ENCODE results near the gene NUDT15. TPM values are rescaled to one million over a fixed set of nuclear protein-coding genes. Genes with fewer than 3 reads are reported as not detected.

Gene NUDT15
- total RNA-seq, 1 experiment from 2014 or later, result 38.6 TPM

DNA sequence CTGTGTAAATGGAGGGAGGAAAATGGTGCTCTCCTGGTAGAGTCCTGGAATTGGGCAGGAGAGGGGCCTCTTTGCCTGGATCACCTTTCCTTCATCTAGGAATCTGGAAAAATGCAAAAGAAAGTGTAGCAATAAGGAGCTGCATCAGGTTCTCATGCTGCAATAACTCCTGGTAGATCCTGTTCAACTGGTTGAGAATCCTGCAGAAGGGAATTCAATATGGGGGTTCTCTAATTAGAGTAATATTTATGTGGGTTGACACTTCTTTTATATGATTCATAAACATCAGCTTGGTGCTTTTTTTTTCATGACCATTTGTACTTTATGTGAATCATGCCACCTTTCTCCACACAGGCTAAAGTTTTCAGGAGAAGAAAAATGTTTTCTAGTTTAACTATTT is 9.5 kb upstream of the NUDT15 start:
- Histone ChIP-seq H4K20me1 (ENCODE audit: insufficient read depth) (no peaks in the 10 kb centered on the region), H3K27ac (ENCODE audit: low read depth, low read length) (no peak overlapping the region), H3K9me3 (ENCODE audit: control insufficient read depth in 1 of 2, insufficient read depth in 1 of 2, low read depth in 1 of 2, low read length in 2 of 2) (peaks cover 13% of the 10 kb centered on the region in 2 experiments; a peak in 3 of 4 replicates), H2AFZ (ENCODE audit: low read depth, low read length, poor library complexity, severe bottlenecking) (no peak overlapping the region), H3K4me3 (replicated peaks in 1 of 2; ENCODE audit: low read depth in 1 of 2, low read length in 2 of 2) (no peak overlapping the region), H3K4me2 (ENCODE audit: low read length) (no peak overlapping the region), H3K27me3 (ENCODE audit: insufficient read depth, low read length) (no peaks in the 10 kb centered on the region), H3K9me2 (ENCODE audit: insufficient read depth) (no peaks in the 10 kb centered on the region), H3K9ac (ENCODE audit: low read length) (no peak overlapping the region), H3K36me3 (ENCODE audit: control insufficient read depth in 1 of 2, insufficient read depth in 2 of 2, low read length in 2 of 2) (no peaks in the 10 kb centered on the region), H3K79me2 (ENCODE audit: insufficient read depth, low read length) (no peaks in the 10 kb centered on the region), H3K4me1 (ENCODE audit: control insufficient read depth in 1 of 2, insufficient read depth in 2 of 2, low read length in 2 of 2) (no peaks in the 10 kb centered on the region)
- DNase-seq (ENCODE audit: low read depth, low spot score) (no peak), ATAC-seq (no peak)
- TF ChIP-seq RAD21 (IDR thresholded peaks at IDR 0.05; ENCODE audit: low read depth) (no peak), ZFX (IDR thresholded peaks at IDR 0.05) (no peak), SIN3A (IDR thresholded peaks at IDR 0.05; ENCODE audit: low read depth) (no peak), POLR2A (IDR thresholded peaks at IDR 0.05; ENCODE audit: borderline replicate concordance, extremely low read depth, insufficient read depth, insufficient read length) (no peak)
- POLR2A ChIA-PET, result no interaction called here
- intact Hi-C loops (cut with micrococcal nuclease), result no loop called here
- RAD21 ChIA-PET (ENCODE audit: low non-redundant PET in 1 of 2, low total read pairs in 2 of 2, uncharacterized antibody in 2 of 2, unreplicated experiment in 2 of 2), result no interaction called here
- CTCF ChIA-PET, result no interaction called here
- no TSS peak for BruUV-seq (replicated peaks)

DNA sequence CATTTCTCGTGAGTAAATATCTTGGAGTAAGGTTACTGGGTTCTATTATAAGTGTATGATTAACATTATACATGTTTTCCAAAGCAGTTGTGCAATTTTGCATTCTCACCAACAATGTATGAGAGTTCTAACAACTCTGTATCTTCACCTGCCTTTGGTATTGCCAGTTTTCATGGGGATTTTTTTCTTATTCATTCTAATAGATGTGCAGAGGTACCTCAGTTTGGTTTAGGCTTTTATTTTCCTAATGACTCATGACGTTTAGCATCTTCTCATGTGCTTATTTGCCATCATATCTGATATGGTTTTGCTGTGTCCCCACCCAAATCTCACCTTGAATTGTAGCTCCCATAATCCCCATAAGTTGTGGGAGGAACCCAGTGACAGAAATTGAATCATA is 7.7 kb upstream of the NUDT15 start:
- RAD21 ChIA-PET (ENCODE audit: low non-redundant PET in 1 of 2, low total read pairs in 2 of 2, uncharacterized antibody in 2 of 2, unreplicated experiment in 2 of 2), result interaction anchor here in 1 of 2 experiments (0.6 kb wide), 1 partner anchor 36 kb away, joined by 5 read pairs; no protein-coding TSS in a partner anchor
- no peaks in the 10 kb centered on the region for H3K4me1 ChIP-seq (ENCODE audit: control insufficient read depth in 1 of 2, insufficient read depth in 2 of 2, low read length in 2 of 2)
- no TSS peak for BruUV-seq (replicated peaks)
- CTCF ChIA-PET, result no interaction called here
- H4K20me1 ChIP-seq (ENCODE audit: insufficient read depth), result no peaks in the 10 kb centered on the region
- H2AFZ ChIP-seq (ENCODE audit: low read depth, low read length, poor library complexity, severe bottlenecking), result no peak overlapping the region
- no peak overlapping the region for H3K4me2 ChIP-seq (ENCODE audit: low read length)
- H3K9me3 ChIP-seq (ENCODE audit: control insufficient read depth in 1 of 2, insufficient read depth in 1 of 2, low read depth in 1 of 2, low read length in 2 of 2), result peaks cover 13% of the 10 kb centered on the region in 2 experiments; a peak in 3 of 4 replicates
- no peak overlapping the region for H3K9ac ChIP-seq (ENCODE audit: low read length)
- no peaks in the 10 kb centered on the region for H3K79me2 ChIP-seq (ENCODE audit: insufficient read depth, low read length)
- no peaks in the 10 kb centered on the region for H3K36me3 ChIP-seq (ENCODE audit: control insufficient read depth in 1 of 2, insufficient read depth in 2 of 2, low read length in 2 of 2)
- no peak overlapping the region for H3K27ac ChIP-seq (ENCODE audit: low read depth, low read length)
- no peak overlapping the region for H3K4me3 ChIP-seq (replicated peaks in 1 of 2; ENCODE audit: low read depth in 1 of 2, low read length in 2 of 2)
- DNase-seq (ENCODE audit: low read depth, low spot score) (no peak), ATAC-seq (no peak)
- no peaks in the 10 kb centered on the region for H3K27me3 ChIP-seq (ENCODE audit: insufficient read depth, low read length)
- POLR2A ChIA-PET, result no interaction called here
- intact Hi-C loops (cut with micrococcal nuclease), result no loop called here
- H3K9me2 ChIP-seq (ENCODE audit: insufficient read depth), result no peaks in the 10 kb centered on the region
- TF ChIP-seq ZFX (IDR thresholded peaks at IDR 0.05) (no peak), ZNF274 (IDR thresholded peaks at IDR 0.05; ENCODE audit: low read depth, low read length) (no peak), CEBPB (IDR thresholded peaks at IDR 0.05; ENCODE audit: low read depth) (no peak), ELF1 (IDR thresholded peaks at IDR 0.05; ENCODE audit: borderline replicate concordance, low read depth) (no peak), CBX3 (IDR thresholded peaks at IDR 0.05; ENCODE audit: low read depth) (no peak), RAD21 (IDR thresholded peaks at IDR 0.05; ENCODE audit: low read depth) (no peak), YY1 (IDR thresholded peaks at IDR 0.05; ENCODE audit: extremely low read depth, insufficient replicate concordance, low read depth, low read length) (no peak), EGR1 (IDR thresholded peaks at IDR 0.05; ENCODE audit: low read depth) (no peak)
- TF ChIP-seq, protein P1, sequence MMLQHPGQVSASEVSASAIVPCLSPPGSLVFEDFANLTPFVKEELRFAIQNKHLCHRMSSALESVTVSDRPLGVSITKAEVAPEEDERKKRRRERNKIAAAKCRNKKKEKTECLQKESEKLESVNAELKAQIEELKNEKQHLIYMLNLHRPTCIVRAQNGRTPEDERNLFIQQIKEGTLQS (IDR thresholded peaks at IDR 0.05), result no peak
- TF ChIP-seq, protein P2, sequence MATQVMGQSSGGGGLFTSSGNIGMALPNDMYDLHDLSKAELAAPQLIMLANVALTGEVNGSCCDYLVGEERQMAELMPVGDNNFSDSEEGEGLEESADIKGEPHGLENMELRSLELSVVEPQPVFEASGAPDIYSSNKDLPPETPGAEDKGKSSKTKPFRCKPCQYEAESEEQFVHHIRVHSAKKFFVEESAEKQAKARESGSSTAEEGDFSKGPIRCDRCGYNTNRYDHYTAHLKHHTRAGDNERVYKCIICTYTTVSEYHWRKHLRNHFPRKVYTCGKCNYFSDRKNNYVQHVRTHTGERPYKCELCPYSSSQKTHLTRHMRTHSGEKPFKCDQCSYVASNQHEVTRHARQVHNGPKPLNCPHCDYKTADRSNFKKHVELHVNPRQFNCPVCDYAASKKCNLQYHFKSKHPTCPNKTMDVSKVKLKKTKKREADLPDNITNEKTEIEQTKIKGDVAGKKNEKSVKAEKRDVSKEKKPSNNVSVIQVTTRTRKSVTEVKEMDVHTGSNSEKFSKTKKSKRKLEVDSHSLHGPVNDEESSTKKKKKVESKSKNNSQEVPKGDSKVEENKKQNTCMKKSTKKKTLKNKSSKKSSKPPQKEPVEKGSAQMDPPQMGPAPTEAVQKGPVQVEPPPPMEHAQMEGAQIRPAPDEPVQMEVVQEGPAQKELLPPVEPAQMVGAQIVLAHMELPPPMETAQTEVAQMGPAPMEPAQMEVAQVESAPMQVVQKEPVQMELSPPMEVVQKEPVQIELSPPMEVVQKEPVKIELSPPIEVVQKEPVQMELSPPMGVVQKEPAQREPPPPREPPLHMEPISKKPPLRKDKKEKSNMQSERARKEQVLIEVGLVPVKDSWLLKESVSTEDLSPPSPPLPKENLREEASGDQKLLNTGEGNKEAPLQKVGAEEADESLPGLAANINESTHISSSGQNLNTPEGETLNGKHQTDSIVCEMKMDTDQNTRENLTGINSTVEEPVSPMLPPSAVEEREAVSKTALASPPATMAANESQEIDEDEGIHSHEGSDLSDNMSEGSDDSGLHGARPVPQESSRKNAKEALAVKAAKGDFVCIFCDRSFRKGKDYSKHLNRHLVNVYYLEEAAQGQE (IDR thresholded peaks at IDR 0.05; ENCODE audit: low read depth), result no peak
- TF ChIP-seq, protein P3, sequence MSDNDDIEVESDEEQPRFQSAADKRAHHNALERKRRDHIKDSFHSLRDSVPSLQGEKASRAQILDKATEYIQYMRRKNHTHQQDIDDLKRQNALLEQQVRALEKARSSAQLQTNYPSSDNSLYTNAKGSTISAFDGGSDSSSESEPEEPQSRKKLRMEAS (IDR thresholded peaks at IDR 0.05), result no peak
- TF ChIP-seq, protein P4, sequence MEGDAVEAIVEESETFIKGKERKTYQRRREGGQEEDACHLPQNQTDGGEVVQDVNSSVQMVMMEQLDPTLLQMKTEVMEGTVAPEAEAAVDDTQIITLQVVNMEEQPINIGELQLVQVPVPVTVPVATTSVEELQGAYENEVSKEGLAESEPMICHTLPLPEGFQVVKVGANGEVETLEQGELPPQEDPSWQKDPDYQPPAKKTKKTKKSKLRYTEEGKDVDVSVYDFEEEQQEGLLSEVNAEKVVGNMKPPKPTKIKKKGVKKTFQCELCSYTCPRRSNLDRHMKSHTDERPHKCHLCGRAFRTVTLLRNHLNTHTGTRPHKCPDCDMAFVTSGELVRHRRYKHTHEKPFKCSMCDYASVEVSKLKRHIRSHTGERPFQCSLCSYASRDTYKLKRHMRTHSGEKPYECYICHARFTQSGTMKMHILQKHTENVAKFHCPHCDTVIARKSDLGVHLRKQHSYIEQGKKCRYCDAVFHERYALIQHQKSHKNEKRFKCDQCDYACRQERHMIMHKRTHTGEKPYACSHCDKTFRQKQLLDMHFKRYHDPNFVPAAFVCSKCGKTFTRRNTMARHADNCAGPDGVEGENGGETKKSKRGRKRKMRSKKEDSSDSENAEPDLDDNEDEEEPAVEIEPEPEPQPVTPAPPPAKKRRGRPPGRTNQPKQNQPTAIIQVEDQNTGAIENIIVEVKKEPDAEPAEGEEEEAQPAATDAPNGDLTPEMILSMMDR (IDR thresholded peaks at IDR 0.05 in 2 of 3, conservative IDR thresholded peaks at IDR 0.05 in 1 of 3; ENCODE audit: borderline replicate concordance in 1 of 3, insufficient read depth in 1 of 3, low read depth in 2 of 3, low read length in 2 of 3), result no peak
